ENCODE data around the gene NEK11. TPM values are rescaled to one million over a fixed set of nuclear protein-coding genes. Genes with fewer than 3 reads are reported as not detected.

NEK11 gene
- total and polyA plus RNA-seq, 9 of the 15 experiments (the other 6 are each of a cell fraction or from before 2014, with no cell fraction given) = 0.28 to 1.5 (median 0.87) TPM

DNA sequence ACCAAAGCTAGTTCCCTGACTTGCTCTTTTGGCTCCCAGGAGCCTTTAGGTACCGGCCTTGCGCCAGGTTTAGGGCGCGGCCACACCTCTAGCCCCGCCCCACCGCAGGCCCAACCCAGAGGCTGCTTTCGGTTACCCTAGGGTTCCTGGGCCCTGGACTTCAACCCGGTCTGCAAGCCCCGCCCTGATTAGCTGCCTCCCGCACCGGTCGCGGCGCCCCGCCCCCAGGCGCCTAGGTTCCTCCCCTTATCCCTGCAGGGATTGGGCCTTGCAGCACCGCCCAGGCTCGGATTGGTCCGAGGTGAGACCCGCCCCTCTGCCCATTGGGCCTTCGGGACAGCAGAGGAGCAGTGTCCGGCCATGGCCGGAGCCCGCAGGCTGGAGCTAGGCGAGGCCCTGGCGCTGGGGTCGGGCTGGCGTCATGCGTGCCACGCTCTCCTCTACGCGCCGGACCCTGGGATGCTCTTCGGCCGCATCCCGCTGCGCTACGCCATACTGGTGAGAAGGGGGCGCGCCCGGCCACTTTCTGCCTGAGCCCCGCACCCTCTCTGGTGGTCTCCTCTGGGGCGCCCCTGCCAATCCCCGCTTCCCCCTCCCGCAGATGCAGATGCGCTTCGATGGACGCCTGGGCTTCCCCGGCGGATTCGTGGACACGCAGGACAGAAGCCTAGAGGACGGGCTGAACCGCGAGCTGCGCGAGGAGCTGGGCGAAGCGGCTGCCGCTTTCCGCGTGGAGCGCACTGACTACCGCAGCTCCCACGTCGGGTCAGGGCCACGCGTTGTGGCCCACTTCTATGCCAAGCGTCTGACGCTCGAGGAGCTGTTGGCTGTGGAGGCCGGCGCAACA, 355.0 kb downstream of the NEK11 start, which contains the start of gene NUDT16 (continued):
- TF ChIP-seq, protein P1, sequence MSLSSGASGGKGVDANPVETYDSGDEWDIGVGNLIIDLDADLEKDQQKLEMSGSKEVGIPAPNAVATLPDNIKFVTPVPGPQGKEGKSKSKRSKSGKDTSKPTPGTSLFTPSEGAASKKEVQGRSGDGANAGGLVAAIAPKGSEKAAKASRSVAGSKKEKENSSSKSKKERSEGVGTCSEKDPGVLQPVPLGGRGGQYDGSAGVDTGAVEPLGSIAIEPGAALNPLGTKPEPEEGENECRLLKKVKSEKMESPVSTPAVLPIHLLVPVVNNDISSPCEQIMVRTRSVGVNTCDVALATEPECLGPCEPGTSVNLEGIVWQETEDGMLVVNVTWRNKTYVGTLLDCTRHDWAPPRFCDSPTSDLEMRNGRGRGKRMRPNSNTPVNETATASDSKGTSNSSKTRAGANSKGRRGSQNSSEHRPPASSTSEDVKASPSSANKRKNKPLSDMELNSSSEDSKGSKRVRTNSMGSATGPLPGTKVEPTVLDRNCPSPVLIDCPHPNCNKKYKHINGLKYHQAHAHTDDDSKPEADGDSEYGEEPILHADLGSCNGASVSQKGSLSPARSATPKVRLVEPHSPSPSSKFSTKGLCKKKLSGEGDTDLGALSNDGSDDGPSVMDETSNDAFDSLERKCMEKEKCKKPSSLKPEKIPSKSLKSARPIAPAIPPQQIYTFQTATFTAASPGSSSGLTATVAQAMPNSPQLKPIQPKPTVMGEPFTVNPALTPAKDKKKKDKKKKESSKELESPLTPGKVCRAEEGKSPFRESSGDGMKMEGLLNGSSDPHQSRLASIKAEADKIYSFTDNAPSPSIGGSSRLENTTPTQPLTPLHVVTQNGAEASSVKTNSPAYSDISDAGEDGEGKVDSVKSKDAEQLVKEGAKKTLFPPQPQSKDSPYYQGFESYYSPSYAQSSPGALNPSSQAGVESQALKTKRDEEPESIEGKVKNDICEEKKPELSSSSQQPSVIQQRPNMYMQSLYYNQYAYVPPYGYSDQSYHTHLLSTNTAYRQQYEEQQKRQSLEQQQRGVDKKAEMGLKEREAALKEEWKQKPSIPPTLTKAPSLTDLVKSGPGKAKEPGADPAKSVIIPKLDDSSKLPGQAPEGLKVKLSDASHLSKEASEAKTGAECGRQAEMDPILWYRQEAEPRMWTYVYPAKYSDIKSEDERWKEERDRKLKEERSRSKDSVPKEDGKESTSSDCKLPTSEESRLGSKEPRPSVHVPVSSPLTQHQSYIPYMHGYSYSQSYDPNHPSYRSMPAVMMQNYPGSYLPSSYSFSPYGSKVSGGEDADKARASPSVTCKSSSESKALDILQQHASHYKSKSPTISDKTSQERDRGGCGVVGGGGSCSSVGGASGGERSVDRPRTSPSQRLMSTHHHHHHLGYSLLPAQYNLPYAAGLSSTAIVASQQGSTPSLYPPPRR (CRISPR knock-in tag; IDR thresholded peaks at IDR 0.05; ENCODE audit: borderline replicate concordance) = 0 out of 2 replicates have a peak, but pooled peaks have one; percentile 38
- TF ChIP-seq NRF1 (conservative IDR thresholded peaks at IDR 0.05 in 1 of 2, IDR thresholded peaks at IDR 0.05 in 1 of 2) = peak; percentile 78 to 83
- TF ChIP-seq JUNB (CRISPR knock-in tag; conservative IDR thresholded peaks at IDR 0.05) = no peak
- TF ChIP-seq, protein P2, sequence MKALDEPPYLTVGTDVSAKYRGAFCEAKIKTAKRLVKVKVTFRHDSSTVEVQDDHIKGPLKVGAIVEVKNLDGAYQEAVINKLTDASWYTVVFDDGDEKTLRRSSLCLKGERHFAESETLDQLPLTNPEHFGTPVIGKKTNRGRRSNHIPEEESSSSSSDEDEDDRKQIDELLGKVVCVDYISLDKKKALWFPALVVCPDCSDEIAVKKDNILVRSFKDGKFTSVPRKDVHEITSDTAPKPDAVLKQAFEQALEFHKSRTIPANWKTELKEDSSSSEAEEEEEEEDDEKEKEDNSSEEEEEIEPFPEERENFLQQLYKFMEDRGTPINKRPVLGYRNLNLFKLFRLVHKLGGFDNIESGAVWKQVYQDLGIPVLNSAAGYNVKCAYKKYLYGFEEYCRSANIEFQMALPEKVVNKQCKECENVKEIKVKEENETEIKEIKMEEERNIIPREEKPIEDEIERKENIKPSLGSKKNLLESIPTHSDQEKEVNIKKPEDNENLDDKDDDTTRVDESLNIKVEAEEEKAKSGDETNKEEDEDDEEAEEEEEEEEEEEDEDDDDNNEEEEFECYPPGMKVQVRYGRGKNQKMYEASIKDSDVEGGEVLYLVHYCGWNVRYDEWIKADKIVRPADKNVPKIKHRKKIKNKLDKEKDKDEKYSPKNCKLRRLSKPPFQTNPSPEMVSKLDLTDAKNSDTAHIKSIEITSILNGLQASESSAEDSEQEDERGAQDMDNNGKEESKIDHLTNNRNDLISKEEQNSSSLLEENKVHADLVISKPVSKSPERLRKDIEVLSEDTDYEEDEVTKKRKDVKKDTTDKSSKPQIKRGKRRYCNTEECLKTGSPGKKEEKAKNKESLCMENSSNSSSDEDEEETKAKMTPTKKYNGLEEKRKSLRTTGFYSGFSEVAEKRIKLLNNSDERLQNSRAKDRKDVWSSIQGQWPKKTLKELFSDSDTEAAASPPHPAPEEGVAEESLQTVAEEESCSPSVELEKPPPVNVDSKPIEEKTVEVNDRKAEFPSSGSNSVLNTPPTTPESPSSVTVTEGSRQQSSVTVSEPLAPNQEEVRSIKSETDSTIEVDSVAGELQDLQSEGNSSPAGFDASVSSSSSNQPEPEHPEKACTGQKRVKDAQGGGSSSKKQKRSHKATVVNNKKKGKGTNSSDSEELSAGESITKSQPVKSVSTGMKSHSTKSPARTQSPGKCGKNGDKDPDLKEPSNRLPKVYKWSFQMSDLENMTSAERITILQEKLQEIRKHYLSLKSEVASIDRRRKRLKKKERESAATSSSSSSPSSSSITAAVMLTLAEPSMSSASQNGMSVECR (CRISPR knock-in tag; IDR thresholded peaks at IDR 0.05) = peak; percentile 66
- 0 out of 2 replicates have a peak, but pooled peaks have one; percentile 11 for TF ChIP-seq CTBP1 (IDR thresholded peaks at IDR 0.05; ENCODE audit: borderline replicate concordance)
- 0 out of 2 replicates have a peak, but pooled peaks have one; percentile 48 for TF ChIP-seq MTA3 (IDR thresholded peaks at IDR 0.05; ENCODE audit: borderline replicate concordance)
- peak; percentile 91 for TF ChIP-seq KDM5B (IDR thresholded peaks at IDR 0.05; ENCODE audit: insufficient replicate concordance, low read depth, low read length)
- peak; percentile 93 for TF ChIP-seq PHF8 (IDR thresholded peaks at IDR 0.05; ENCODE audit: borderline replicate concordance, low read length)
- TF ChIP-seq KAT7 (CRISPR knock-in tag; IDR thresholded peaks at IDR 0.05; ENCODE audit: borderline replicate concordance) = peak; percentile 46; the same call in 1 of the 2 replicates
- TF ChIP-seq YY1 (IDR thresholded peaks at IDR 0.05; ENCODE audit: borderline replicate concordance in 1 of 3, control insufficient read depth in 1 of 3, extremely low read depth in 1 of 3, insufficient read depth in 3 of 3, insufficient read length in 1 of 3, insufficient replicate concordance in 2 of 3, low read depth in 1 of 3, low read length in 2 of 3) = peak; percentile 57 to 91 (median 85)
- peak; percentile 47; the same call in 1 of the 2 replicates for TF ChIP-seq POLR2AphosphoS5 (IDR thresholded peaks at IDR 0.05; ENCODE audit: control insufficient read depth, insufficient read depth, low read depth, low read length)
- TF ChIP-seq SMARCC2 (IDR thresholded peaks at IDR 0.05; ENCODE audit: low read depth) = no peak
- TF ChIP-seq, protein P3, sequence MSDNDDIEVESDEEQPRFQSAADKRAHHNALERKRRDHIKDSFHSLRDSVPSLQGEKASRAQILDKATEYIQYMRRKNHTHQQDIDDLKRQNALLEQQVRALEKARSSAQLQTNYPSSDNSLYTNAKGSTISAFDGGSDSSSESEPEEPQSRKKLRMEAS (CRISPR knock-in tag; IDR thresholded peaks at IDR 0.05) = peak; percentile 56
- 0 out of 2 replicates have a peak, but pooled peaks have one; percentile 42 for TF ChIP-seq ATF7 (IDR thresholded peaks at IDR 0.05)
- peak; percentile 95 for TF ChIP-seq RBM25 (IDR thresholded peaks at IDR 0.05; ENCODE audit: low read depth, low read length, severe bottlenecking)
